ENCODE results near the gene NOS3. TPM values are rescaled to one million over a fixed set of nuclear protein-coding genes. Genes with fewer than 3 reads are reported as not detected.

The NOS3 gene
- total RNA-seq, 3 donors from 2014 or later (not counting 1 experiment from before 2014, with no cell fraction given), result 2.6 to 5.9 (median 3.8) TPM

GRCh38 chr7:150949564-150949963 is 41.3 kb upstream of the NOS3 start:
- Mint-ChIP-seq H3K27ac (no peak overlapping the region), H3K36me3 (no peaks in the 10 kb centered on the region), H3K27me3 (ENCODE audit: low read depth in 2 of 2) (peaks cover 0 to 8% of the 10 kb centered on the region in 2 donors), H3K9me3 (no peaks in the 10 kb centered on the region), H3K4me3 (no peak overlapping the region), H3K4me1 (no peaks in the 10 kb centered on the region)
- no peaks in the 10 kb centered on the region for H3K9me3 ChIP-seq (ENCODE audit: control insufficient read depth, insufficient read depth, low read length)
- DNase-seq (no peak), ATAC-seq (no peak)
- 86% methylated on average over 2 of the region's 4 CpGs for WGBS (ENCODE audit: insufficient coverage)
- H3K36me3 ChIP-seq (ENCODE audit: control insufficient read depth, insufficient read depth, low read length), result no peaks in the 10 kb centered on the region
- no peaks in the 10 kb centered on the region for H3K27me3 ChIP-seq (ENCODE audit: control insufficient read depth, insufficient read depth, low read length)
- H3K4me3 ChIP-seq (ENCODE audit: low read length), result no peak overlapping the region
- H3K27ac ChIP-seq (ENCODE audit: low read length), result no peak overlapping the region
- H3K4me1 ChIP-seq (ENCODE audit: control insufficient read depth, insufficient read depth, low read length), result no peaks in the 10 kb centered on the region
- intact Hi-C loops (cut with micrococcal nuclease), result no loop called here
- TF ChIP-seq CTCF (IDR thresholded peaks at IDR 0.05), result no peak

GRCh38 chr7:150949971-150950491 is 40.8 kb upstream of the NOS3 start:
- no peaks in the 10 kb centered on the region for H3K36me3 Mint-ChIP-seq
- H3K4me3 Mint-ChIP-seq, result no peak overlapping the region
- no peak for ATAC-seq
- TF ChIP-seq CTCF (IDR thresholded peaks at IDR 0.05), result no peak
- intact Hi-C loops (cut with micrococcal nuclease), result no loop called here
- H3K27me3 Mint-ChIP-seq (ENCODE audit: low read depth in 2 of 2), result peaks cover 0 to 8% of the 10 kb centered on the region in 2 donors
- Histone ChIP-seq H3K36me3 (ENCODE audit: control insufficient read depth, insufficient read depth, low read length) (no peaks in the 10 kb centered on the region), H3K4me3 (ENCODE audit: low read length) (no peak overlapping the region), H3K27ac (ENCODE audit: low read length) (no peak overlapping the region), H3K27me3 (ENCODE audit: control insufficient read depth, insufficient read depth, low read length) (no peaks in the 10 kb centered on the region), H3K4me1 (ENCODE audit: control insufficient read depth, insufficient read depth, low read length) (no peaks in the 10 kb centered on the region), H3K9me3 (ENCODE audit: control insufficient read depth, insufficient read depth, low read length) (no peaks in the 10 kb centered on the region)
- H3K4me1 Mint-ChIP-seq, result no peaks in the 10 kb centered on the region
- no peak overlapping the region for H3K27ac Mint-ChIP-seq
- 93% methylated on average over 15 of the region's 16 CpGs for WGBS (ENCODE audit: insufficient coverage)
- no peak for DNase-seq
- no peaks in the 10 kb centered on the region for H3K9me3 Mint-ChIP-seq

GRCh38 chr7:150950496-150951180 is 40.2 kb upstream of the NOS3 start:
- H3K9me3 ChIP-seq (ENCODE audit: control insufficient read depth, insufficient read depth, low read length), result no peaks in the 10 kb centered on the region
- no peak overlapping the region for H3K27ac ChIP-seq (ENCODE audit: low read length)
- H3K27me3 Mint-ChIP-seq (ENCODE audit: low read depth in 2 of 2), result peaks cover 0 to 4% of the 10 kb centered on the region in 2 donors
- H3K4me3 Mint-ChIP-seq, result no peak overlapping the region
- H3K4me3 ChIP-seq (ENCODE audit: low read length), result no peak overlapping the region
- intact Hi-C loops (cut with micrococcal nuclease), result no loop called here
- H3K27ac Mint-ChIP-seq, result no peak overlapping the region
- no peak for DNase-seq
- no peaks in the 10 kb centered on the region for H3K9me3 Mint-ChIP-seq
- no peaks in the 10 kb centered on the region for H3K36me3 ChIP-seq (ENCODE audit: control insufficient read depth, insufficient read depth, low read length)
- no peaks in the 10 kb centered on the region for H3K4me1 ChIP-seq (ENCODE audit: control insufficient read depth, insufficient read depth, low read length)
- H3K4me1 Mint-ChIP-seq, result no peaks in the 10 kb centered on the region
- no peaks in the 10 kb centered on the region for H3K36me3 Mint-ChIP-seq
- TF ChIP-seq CTCF (IDR thresholded peaks at IDR 0.05), result no peak
- no peak for ATAC-seq
- no peaks in the 10 kb centered on the region for H3K27me3 ChIP-seq (ENCODE audit: control insufficient read depth, insufficient read depth, low read length)
- 93% methylated on average over 27 of the region's 27 CpGs for WGBS (ENCODE audit: insufficient coverage)

GRCh38 chr7:150951181-150951520 is 39.7 kb upstream of the NOS3 start:
- no peak for TF ChIP-seq CTCF (IDR thresholded peaks at IDR 0.05)
- Histone ChIP-seq H3K36me3 (ENCODE audit: control insufficient read depth, insufficient read depth, low read length) (no peaks in the 10 kb centered on the region), H3K4me3 (ENCODE audit: low read length) (no peak overlapping the region), H3K4me1 (ENCODE audit: control insufficient read depth, insufficient read depth, low read length) (no peaks in the 10 kb centered on the region), H3K9me3 (ENCODE audit: control insufficient read depth, insufficient read depth, low read length) (no peaks in the 10 kb centered on the region), H3K27ac (ENCODE audit: low read length) (no peak overlapping the region), H3K27me3 (ENCODE audit: control insufficient read depth, insufficient read depth, low read length) (peaks cover 4% of the 10 kb centered on the region)
- Mint-ChIP-seq H3K4me1 (peaks cover 0 to 4% of the 10 kb centered on the region in 2 donors), H3K9me3 (no peaks in the 10 kb centered on the region), H3K36me3 (no peaks in the 10 kb centered on the region), H3K27ac (no peak overlapping the region), H3K27me3 (ENCODE audit: low read depth in 2 of 2) (peaks cover 0 to 5% of the 10 kb centered on the region in 2 donors), H3K4me3 (no peak overlapping the region)
- intact Hi-C loops (cut with micrococcal nuclease), result no loop called here
- 94% methylated on average over 16 of the region's 16 CpGs for WGBS (ENCODE audit: insufficient coverage)
- DNase-seq (no peak), ATAC-seq (no peak)
